ENCODE measurements around the gene SELPLG.

GRCh38 chr12:108614041-108614440, 19.7 kb downstream of the SELPLG start:
- TF ChIP-seq CTCF (conservative IDR thresholded peaks at IDR 0.05; ENCODE audit: low read length) (no peak), EZH2phosphoT487 (IDR thresholded peaks at IDR 0.05; ENCODE audit: borderline replicate concordance) (no peak)
